Brain microvascular endothelial cell (primary cell): ENCODE results near the gene SBNO2.

Experiments
- DNase-seq: peaks from one replicate; pipeline ENCODE4 v3.0.0-alpha.2; 2020
- H3K27ac ChIP-seq: fragments of 250-450 bp; sonication (Bioruptor Pico); 2 replicates; pipeline ENCODE4 v1.5.1; 2020; ENCODE audit warnings: mild to moderate bottlenecking, moderate library complexity
- H3K27me3 ChIP-seq: fragments of 250-450 bp; sonication (Bioruptor Pico); replicated peaks from 2 replicates; pipeline ENCODE4 v1.5.1; 2020; ENCODE audit warnings: mild to moderate bottlenecking
- H3K36me3 ChIP-seq: fragments of 250-450 bp; sonication (Bioruptor Pico); replicated peaks from 2 replicates; pipeline ENCODE4 v1.5.1; 2020; ENCODE audit warnings: mild to moderate bottlenecking
- H3K4me3 ChIP-seq: 2 replicates; pipeline ENCODE4 v1.5.1; 2011; ENCODE audit warnings: low read depth, mild to moderate bottlenecking, control low read depth, low read length, moderate library complexity
- CTCF ChIP-seq: IDR thresholded peaks from 2 replicates; pipeline ENCODE4 v1.5.1; 2011; ENCODE audit warnings: low read depth, mild to moderate bottlenecking, moderate library complexity, low read length, control low read depth, inconsistent platforms; ENCODE audit errors: missing control alignments
- in situ Hi-C: cut with HindIII; loops from 2 replicates; pipeline ENCODE4 v1.10.0; 2017; ENCODE audit warnings: low sequenced_read_pairs, low pct_ligation_motif_present

Gene SBNO2

DNA sequence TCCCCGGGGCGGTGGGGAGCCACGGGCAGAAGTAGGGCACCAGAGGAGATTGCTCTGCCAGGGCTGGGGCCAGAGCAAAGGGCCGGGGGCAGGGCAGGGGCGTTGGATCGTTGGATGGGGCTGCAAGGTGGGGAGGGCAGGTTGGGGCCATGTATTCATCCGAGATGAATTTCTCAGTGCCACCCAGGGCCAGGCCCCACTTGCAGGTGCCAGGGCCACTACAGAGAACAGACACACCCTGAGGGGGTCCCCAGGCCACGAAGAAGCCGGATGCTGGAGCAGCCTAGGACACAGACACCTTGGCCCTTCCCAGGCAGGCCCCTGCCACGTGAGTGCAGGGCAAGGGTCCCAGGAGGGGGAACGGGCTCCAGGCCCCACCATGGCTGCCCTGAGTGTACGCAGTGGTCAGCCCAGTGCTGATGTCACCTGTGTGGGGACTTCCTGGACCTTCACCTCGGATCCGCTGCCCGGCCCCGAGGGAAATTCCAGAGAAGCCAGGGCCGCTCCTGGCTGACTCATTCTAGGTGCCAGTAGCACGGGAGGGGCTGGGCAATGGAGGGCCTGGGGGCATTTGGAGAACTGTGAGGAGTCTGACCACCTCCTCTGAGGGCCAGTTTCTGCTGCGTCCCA lies 9.6 kb upstream of the SBNO2 start:
- DNase-seq, result no peak
- Histone ChIP-seq H3K27ac (no peak overlapping the region), H3K27me3 (no peaks in the 10 kb centered on the region), H3K4me3 (no peak overlapping the region), H3K36me3 (no peaks in the 10 kb centered on the region)
- in situ Hi-C loops, result no loop called here
- TF ChIP-seq CTCF, result no peak

DNA sequence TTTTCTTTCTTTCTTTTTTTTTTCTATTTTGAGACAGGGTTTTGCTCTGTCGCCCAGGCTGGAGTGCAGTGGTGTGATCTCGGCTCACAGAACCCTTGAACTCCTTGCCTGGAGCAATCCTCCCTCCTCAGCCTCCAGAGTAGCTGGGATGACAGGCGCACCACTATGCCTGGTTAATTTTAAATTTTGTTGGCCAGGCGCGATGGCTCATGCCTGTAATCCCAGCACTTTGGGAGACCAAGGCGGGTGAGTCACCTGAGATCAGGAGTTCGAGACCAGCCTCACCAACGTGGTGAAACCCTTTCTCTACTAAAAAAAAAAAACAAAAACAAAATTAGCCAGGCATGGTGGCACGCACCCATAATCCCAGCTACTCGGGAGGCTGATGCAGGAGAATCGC lies 8.7 kb upstream of the SBNO2 start:
- Histone ChIP-seq H3K4me3 (no peak overlapping the region), H3K36me3 (no peaks in the 10 kb centered on the region), H3K27me3 (no peaks in the 10 kb centered on the region), H3K27ac (no peak overlapping the region)
- no peak for DNase-seq
- in situ Hi-C loops, result no loop called here
- TF ChIP-seq CTCF, result no peak

DNA sequence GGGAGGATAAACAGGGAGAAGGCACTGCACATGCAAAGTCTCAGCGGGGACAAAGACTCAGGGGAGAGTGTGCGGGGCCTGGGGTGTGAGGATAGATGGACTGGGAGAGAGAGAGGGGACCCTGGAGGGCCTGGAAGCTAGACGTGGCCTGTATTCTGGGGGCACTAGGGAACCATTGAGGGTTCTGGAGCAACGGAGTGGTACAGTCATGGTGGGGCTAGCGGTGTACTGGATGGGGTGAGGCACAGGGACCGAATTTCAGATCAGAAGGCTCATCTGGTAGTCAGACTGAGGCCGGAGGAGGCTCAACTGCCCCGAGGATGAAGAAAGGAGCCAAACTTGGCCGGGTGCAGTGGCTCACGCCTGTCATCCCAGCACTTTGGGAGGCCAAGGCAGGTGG lies 8.0 kb upstream of the SBNO2 start:
- TF ChIP-seq CTCF, result no peak
- no peak for DNase-seq
- no peak overlapping the region for H3K27ac ChIP-seq
- H3K27me3 ChIP-seq, result no peaks in the 10 kb centered on the region
- no peaks in the 10 kb centered on the region for H3K36me3 ChIP-seq
- H3K4me3 ChIP-seq, result no peak overlapping the region
- in situ Hi-C loops, result no loop called here

- DNase-seq, result no peak
- no peak for TF ChIP-seq CTCF
- Histone ChIP-seq H3K27ac (no peak overlapping the region), H3K4me3 (no peak overlapping the region), H3K27me3 (no peaks in the 10 kb centered on the region), H3K36me3 (no peaks in the 10 kb centered on the region)
- in situ Hi-C loops, result no loop called here
Measured at GRCh38 chr19:1181606-1182005, 7.5 kb upstream of the SBNO2 start.

- peak; percentile 91 for DNase-seq
- H3K27ac ChIP-seq, result peak overlapping the region; percentile 79
- no peaks in the 10 kb centered on the region for H3K27me3 ChIP-seq
- no peaks in the 10 kb centered on the region for H3K36me3 ChIP-seq
- peak overlapping the region; percentile 24 for H3K4me3 ChIP-seq
- in situ Hi-C loops, result no loop called here
- TF ChIP-seq CTCF, result peak; percentile 58
Measured at GRCh38 chr19:1177322-1178114, 3.5 kb upstream of the SBNO2 start.
